HepG2 (cell line): ENCODE measurements around the gene PXK. TPM values are rescaled to one million over a fixed set of nuclear protein-coding genes. Genes with fewer than 3 reads are reported as not detected.

ENCODE experiments used
- CHD2 ChIP-seq: IDR thresholded peaks from 2 replicates; pipeline ENCODE4 v1.6.1; 2011; ENCODE audit warnings: low read depth, low read length, improper control_type of control experiment
- FLYWCH1 ChIP-seq: sonication (generic); formaldehyde crosslinking; IDR thresholded peaks from 2 replicates; pipeline ENCODE4 v1.8.1; 2023; ENCODE audit warnings: mild to moderate bottlenecking, missing genetic modification reagents
- GABPB1 ChIP-seq: IDR thresholded peaks from 2 replicates; pipeline ENCODE4 v1.6.1; 2016; ENCODE audit warnings: mild to moderate bottlenecking, missing genetic modification reagents, moderate library complexity, missing compliant biosample characterization
- GATAD2A ChIP-seq: IDR thresholded peaks from 2 replicates; pipeline ENCODE4 v1.6.1; 2016
- GTF3A ChIP-seq: sonication (generic); formaldehyde crosslinking; conservative IDR thresholded peaks from 2 replicates; pipeline ENCODE4 v1.4.0; 2020; ENCODE audit warnings: mild to moderate bottlenecking, missing genetic modification reagents
- RORA ChIP-seq: sonication (generic); formaldehyde crosslinking; IDR thresholded peaks from 2 replicates; pipeline ENCODE4 v1.5.0; 2020; ENCODE audit warnings: mild to moderate bottlenecking, missing genetic modification reagents, moderate library complexity
- TFDP2 ChIP-seq: sonication (generic); formaldehyde crosslinking; IDR thresholded peaks from 2 replicates; pipeline ENCODE4 v1.4.0; 2020; ENCODE audit warnings: missing genetic modification reagents
- ZBTB34 ChIP-seq: sonication (generic); formaldehyde crosslinking; IDR thresholded peaks from 2 replicates; pipeline ENCODE4 v1.8.0; 2022; ENCODE audit warnings: mild to moderate bottlenecking, missing genetic modification reagents
- ZBTB4 ChIP-seq: sonication (generic); formaldehyde crosslinking; IDR thresholded peaks from 2 replicates; pipeline ENCODE4 v1.4.0; 2020; ENCODE audit warnings: missing genetic modification reagents, mild to moderate bottlenecking, borderline replicate concordance
- ZBTB46 ChIP-seq: sonication (generic); formaldehyde crosslinking; IDR thresholded peaks from 2 replicates; pipeline ENCODE4 v1.4.0; 2020; ENCODE audit warnings: mild to moderate bottlenecking, missing genetic modification reagents, borderline replicate concordance
- ZFP37 ChIP-seq: sonication (generic); formaldehyde crosslinking; IDR thresholded peaks from 2 replicates; pipeline ENCODE4 v1.4.0; 2020; ENCODE audit warnings: missing genetic modification reagents, borderline replicate concordance
- ZNF101 ChIP-seq: sonication (generic); formaldehyde crosslinking; IDR thresholded peaks from 2 replicates; pipeline ENCODE4 v1.4.0; 2020; ENCODE audit warnings: mild to moderate bottlenecking, low read depth, missing genetic modification reagents, borderline replicate concordance
- ZNF136 ChIP-seq: sonication (generic); formaldehyde crosslinking; IDR thresholded peaks from 2 replicates; pipeline ENCODE4 v1.8.1; 2022; ENCODE audit warnings: low read depth, mild to moderate bottlenecking, moderate library complexity, missing genetic modification reagents
- ZNF784 ChIP-seq: sonication (generic); formaldehyde crosslinking; IDR thresholded peaks from 2 replicates; pipeline ENCODE4 v1.5.1; 2020; ENCODE audit warnings: missing genetic modification reagents, mild to moderate bottlenecking, borderline replicate concordance
- ZSCAN12 ChIP-seq: sonication (generic); formaldehyde crosslinking; IDR thresholded peaks from 2 replicates; pipeline ENCODE4 v1.9.0; 2021; ENCODE audit warnings: mild to moderate bottlenecking, missing genetic modification reagents
- polyA plus RNA-seq, 8 experiments: library from polyadenylated mRNA; depleted of rRNA in 3 of 8; stranded (reverse) in 7 of 8; unstranded in 1 of 8; fragments of >200 nt; fragmentation: Illumina TruSeq in 4 of 8; extraction: Trizol in 4 of 8; gene quantifications; 2 replicates each; pipeline versions ENCODE4 v1.2.1 to v1.2.3, GENCODE V29; 2011 to 2016; ENCODE audit warnings: low read depth in 4 of 8, missing spikeins in 1 of 8, mixed read lengths in 1 of 8; ENCODE audit not compliant: insufficient read depth in 1 of 8
- total RNA-seq, 5 experiments: library from RNA; depleted of rRNA; stranded (reverse); fragments of >200 nt; fragmentation: Illumina TruSeq; extraction: Trizol; gene quantifications; 2 replicates each; pipeline ENCODE4 v1.2.3, GENCODE V29; 2016; ENCODE audit warnings: low read depth in 1 of 5
- TF ChIP-seq, protein P1 (sequence below): sonication (generic); formaldehyde crosslinking; IDR thresholded peaks from 2 replicates; pipeline ENCODE4 v1.4.0; 2020; ENCODE audit warnings: missing genetic modification reagents, borderline replicate concordance

PXK gene
- total and polyA plus RNA-seq, 2 of the 13 experiments (the other 11 are each of a cell fraction or from before 2014, with no cell fraction given): 6.4 to 18.6 TPM

DNA sequence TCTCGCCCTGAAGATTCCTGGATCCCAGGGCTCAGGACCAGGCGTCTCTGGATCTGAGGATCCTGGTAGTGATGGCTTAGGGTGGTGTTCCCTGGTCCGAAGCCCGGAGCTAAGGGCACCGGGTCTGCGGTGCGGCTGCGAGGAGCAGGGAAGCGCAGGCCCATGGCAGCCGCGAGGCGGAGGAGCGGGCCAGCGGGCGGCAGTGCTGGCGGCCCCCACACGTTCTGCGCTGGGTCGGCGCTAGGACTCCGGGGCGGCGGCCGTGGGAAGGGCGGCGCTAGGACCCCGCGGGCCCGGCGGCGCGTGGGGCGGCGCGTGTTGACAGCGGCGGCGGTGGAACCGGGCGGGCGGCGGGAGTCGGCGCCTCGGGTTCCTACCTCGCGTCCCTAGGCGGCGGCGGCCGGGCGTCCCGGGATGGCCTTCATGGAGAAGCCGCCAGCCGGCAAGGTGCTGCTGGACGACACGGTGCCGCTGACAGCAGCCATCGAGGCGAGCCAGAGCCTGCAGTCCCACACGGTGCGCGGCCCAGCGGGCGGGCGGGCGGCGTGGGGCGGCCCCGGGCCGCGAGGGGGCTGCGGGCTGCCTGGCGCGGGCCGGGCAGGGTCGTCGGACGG is at the start of gene PXK (continued):
- no peak for TF ChIP-seq ZSCAN12 (CRISPR knock-in tag)
- TF ChIP-seq FLYWCH1 (CRISPR knock-in tag): no peak
- TF ChIP-seq GTF3A (CRISPR knock-in tag): no peak
- TF ChIP-seq ZBTB34 (CRISPR knock-in tag): no peak
- TF ChIP-seq GABPB1 (CRISPR knock-in tag): peak; percentile 67
- TF ChIP-seq, protein P1, sequence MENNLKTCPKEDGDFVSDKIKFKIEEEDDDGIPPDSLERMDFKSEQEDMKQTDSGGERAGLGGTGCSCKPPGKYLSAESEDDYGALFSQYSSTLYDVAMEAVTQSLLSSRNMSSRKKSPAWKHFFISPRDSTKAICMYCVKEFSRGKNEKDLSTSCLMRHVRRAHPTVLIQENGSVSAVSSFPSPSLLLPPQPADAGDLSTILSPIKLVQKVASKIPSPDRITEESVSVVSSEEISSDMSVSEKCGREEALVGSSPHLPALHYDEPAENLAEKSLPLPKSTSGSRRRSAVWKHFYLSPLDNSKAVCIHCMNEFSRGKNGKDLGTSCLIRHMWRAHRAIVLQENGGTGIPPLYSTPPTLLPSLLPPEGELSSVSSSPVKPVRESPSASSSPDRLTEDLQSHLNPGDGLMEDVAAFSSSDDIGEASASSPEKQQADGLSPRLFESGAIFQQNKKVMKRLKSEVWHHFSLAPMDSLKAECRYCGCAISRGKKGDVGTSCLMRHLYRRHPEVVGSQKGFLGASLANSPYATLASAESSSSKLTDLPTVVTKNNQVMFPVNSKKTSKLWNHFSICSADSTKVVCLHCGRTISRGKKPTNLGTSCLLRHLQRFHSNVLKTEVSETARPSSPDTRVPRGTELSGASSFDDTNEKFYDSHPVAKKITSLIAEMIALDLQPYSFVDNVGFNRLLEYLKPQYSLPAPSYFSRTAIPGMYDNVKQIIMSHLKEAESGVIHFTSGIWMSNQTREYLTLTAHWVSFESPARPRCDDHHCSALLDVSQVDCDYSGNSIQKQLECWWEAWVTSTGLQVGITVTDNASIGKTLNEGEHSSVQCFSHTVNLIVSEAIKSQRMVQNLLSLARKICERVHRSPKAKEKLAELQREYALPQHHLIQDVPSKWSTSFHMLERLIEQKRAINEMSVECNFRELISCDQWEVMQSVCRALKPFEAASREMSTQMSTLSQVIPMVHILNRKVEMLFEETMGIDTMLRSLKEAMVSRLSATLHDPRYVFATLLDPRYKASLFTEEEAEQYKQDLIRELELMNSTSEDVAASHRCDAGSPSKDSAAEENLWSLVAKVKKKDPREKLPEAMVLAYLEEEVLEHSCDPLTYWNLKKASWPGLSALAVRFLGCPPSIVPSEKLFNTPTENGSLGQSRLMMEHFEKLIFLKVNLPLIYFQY (CRISPR knock-in tag): peak; percentile 69; the same call in 1 of the 2 replicates
- TF ChIP-seq ZBTB46 (CRISPR knock-in tag): no peak
- peak; percentile 62 for TF ChIP-seq TFDP2 (CRISPR knock-in tag)
- no peak for TF ChIP-seq RORA (CRISPR knock-in tag)
- no peak for TF ChIP-seq CHD2
- TF ChIP-seq ZFP37: no peak
- TF ChIP-seq GATAD2A (CRISPR knock-in tag): no peak
- TF ChIP-seq ZNF784 (CRISPR knock-in tag): peak; percentile 94; the same call in 1 of the 2 replicates
- no peak for TF ChIP-seq ZBTB4 (CRISPR knock-in tag)
- TF ChIP-seq ZNF101 (CRISPR knock-in tag): no peak
- no peak for TF ChIP-seq ZNF136 (CRISPR knock-in tag)
